Urinary bladder (tissue), 4 donors: ENCODE data around the gene ZMYM4. TPM values are rescaled to one million over a fixed set of nuclear protein-coding genes. Genes with fewer than 3 reads are reported as not detected.

Experiments used
- DNase-seq: peaks from one replicate; pipeline ENCODE4 v3.0.0-alpha.2; 2015; ENCODE audit errors: extremely low spot score
- H3K27ac ChIP-seq: one replicate; pipeline ENCODE4 v1.5.1; 2013; ENCODE audit warnings: low read depth, mild to moderate bottlenecking, moderate library complexity
- H3K36me3 ChIP-seq: one replicate; pipeline ENCODE4 v1.6.1; 2013; ENCODE audit warnings: mild to moderate bottlenecking, moderate library complexity; ENCODE audit not compliant: insufficient read depth
- H3K4me1 ChIP-seq: one replicate; pipeline ENCODE4 v1.6.1; 2013; ENCODE audit warnings: mild to moderate bottlenecking, moderate library complexity; ENCODE audit not compliant: insufficient read depth
- H3K4me3 ChIP-seq: one replicate; pipeline ENCODE4 v1.5.1; 2013; ENCODE audit warnings: low read depth, low read length
- WGBS: extraction: QIAGEN DNeasy Blood & Tissue Kit; methylation state at CpG from one replicate; pipeline ENCODE4 v1.1.7; 2013; 5-methylcytosine and 5-hydroxymethylcytosine counted together
- polyA plus RNA-seq: library from polyadenylated mRNA; stranded (reverse); fragments of 200-250 nt; gene quantifications from one replicate; pipeline ENCODE4 v1.2.3, GENCODE V29; 2013
- total RNA-seq: library from RNA; depleted of rRNA; stranded (reverse); fragments of >200 nt; gene quantifications from one replicate; pipeline ENCODE4 v1.2.3, GENCODE V29; 2014
- donor health status: healthy with polysubstance abuse.
- donor health status: healthy.

The ZMYM4 gene
- total and polyA plus RNA-seq, 2 donors = 14.1 to 75.3 TPM

DNA sequence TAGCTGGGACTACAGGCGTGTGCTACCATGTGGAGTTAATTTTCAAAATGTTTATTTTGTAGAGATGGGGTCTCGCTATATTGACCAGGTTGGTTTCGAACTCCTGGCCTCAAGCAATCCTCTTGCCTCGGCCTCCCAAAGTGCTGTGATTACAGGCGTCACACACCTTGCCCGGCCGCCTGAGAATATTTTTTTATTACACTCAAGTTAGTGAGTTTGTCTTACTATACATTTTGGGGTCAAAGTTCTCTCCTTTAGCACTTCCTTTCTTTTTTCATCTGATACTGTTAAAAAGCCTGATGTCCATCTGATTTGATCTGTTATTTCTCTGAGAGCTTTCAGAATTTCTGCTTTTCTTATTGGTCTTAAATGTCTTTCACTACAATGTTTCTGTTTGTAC lies 159.9 kb downstream of the ZMYM4 start:
- peaks cover 2% of the 10 kb centered on the region for H3K36me3 ChIP-seq
- no peak overlapping the region for H3K27ac ChIP-seq
- H3K4me1 ChIP-seq = no peaks in the 10 kb centered on the region
- 96% methylated on average over 7 of the region's 7 CpGs for WGBS
- H3K4me3 ChIP-seq = no peak overlapping the region
- no peak for DNase-seq

DNA sequence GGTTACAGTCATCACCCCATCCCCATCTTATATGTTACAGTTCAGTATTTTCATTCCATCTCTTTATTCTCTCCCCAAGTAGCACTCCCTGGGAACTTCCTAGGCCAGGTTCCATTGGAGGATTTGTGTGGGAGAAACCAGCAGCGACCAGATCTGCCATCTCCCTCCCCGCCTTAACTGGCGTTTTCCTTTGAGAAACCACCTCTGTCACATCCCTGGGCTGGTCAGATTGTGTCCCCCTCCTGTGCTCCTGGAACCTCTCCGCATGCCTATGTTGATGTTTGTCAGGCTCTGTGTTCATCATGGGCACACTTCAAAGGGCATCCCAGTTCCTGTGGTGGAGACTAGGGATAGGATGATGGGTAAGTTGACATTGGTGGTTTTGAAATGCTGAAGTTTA lies 162.3 kb downstream of the ZMYM4 start:
- no peaks in the 10 kb centered on the region for H3K4me1 ChIP-seq
- WGBS = 90% methylated on average over 4 of the region's 4 CpGs
- no peak overlapping the region for H3K4me3 ChIP-seq
- no peak overlapping the region for H3K27ac ChIP-seq
- H3K36me3 ChIP-seq = no peaks in the 10 kb centered on the region
- no peak for DNase-seq

GRCh38 chr1:35431173-35431599 lies 162.7 kb downstream of the ZMYM4 start:
- WGBS = 48% methylated on average over 7 of the region's 7 CpGs
- Histone ChIP-seq H3K4me3 (no peak overlapping the region), H3K4me1 (no peaks in the 10 kb centered on the region), H3K36me3 (no peaks in the 10 kb centered on the region), H3K27ac (no peak overlapping the region)
- peak; percentile 5 for DNase-seq

GRCh38 chr1:35432231-35432630 lies 163.7 kb downstream of the ZMYM4 start:
- 96% methylated on average over 10 of the region's 10 CpGs for WGBS
- DNase-seq = no peak
- Histone ChIP-seq H3K36me3 (no peaks in the 10 kb centered on the region), H3K4me1 (no peaks in the 10 kb centered on the region), H3K4me3 (no peak overlapping the region), H3K27ac (no peak overlapping the region)

GRCh38 chr1:35433714-35434113 lies 165.2 kb downstream of the ZMYM4 start:
- 90% methylated on average over 14 of the region's 15 CpGs for WGBS
- Histone ChIP-seq H3K4me1 (no peaks in the 10 kb centered on the region), H3K36me3 (no peaks in the 10 kb centered on the region), H3K27ac (no peak overlapping the region), H3K4me3 (no peak overlapping the region)
- no peak for DNase-seq

DNA sequence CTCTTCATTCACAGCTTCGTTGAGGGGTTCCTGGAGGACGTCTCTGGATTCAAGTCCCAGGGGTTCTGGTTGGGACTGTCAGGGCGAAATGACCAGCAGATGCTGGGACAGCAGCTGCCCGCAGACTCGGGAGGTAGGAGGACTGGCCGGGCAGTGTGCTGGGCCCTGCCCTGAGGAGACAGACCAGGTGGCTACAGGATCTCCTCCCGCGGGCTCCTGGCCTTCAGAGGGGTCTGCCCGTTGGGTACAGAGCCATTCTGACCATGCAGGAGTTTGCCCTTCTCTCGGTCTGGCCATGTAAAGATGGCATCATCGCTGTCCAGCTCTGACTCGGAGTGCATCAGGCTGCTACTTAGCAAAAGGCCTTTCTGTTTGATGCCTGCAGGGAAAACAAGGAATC lies 166.2 kb downstream of the ZMYM4 start:
- WGBS = 90% methylated on average over 12 of the region's 12 CpGs
- H3K4me3 ChIP-seq = no peak overlapping the region
- no peak for DNase-seq
- no peaks in the 10 kb centered on the region for H3K4me1 ChIP-seq
- no peaks in the 10 kb centered on the region for H3K36me3 ChIP-seq
- H3K27ac ChIP-seq = no peak overlapping the region

- H3K36me3 ChIP-seq = no peaks in the 10 kb centered on the region
- DNase-seq = no peak
- H3K27ac ChIP-seq = no peak overlapping the region
- 95% methylated on average over 10 of the region's 10 CpGs for WGBS
- H3K4me1 ChIP-seq = no peaks in the 10 kb centered on the region
- H3K4me3 ChIP-seq = no peak overlapping the region
Observed at GRCh38 chr1:35436078-35436477, 167.6 kb downstream of the ZMYM4 start.

DNA sequence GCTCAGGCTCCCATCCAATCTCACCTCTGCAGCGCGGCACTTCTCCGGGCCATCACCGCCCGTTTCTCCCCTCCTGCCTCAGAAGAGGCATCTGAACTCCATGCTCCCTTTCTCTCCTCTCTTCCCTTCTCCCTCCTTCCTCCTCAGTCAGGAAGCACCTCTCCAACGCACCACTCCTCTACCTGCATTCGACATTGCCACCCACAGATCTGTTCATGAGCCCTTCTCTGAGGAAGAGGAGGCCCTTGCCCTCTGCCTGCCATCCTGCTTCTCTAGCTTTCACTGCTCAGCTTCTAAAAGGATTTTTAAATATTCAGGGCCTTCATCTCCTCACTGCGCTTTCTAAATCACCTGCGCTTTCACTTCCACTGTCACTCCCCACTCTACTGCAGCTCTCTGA lies 168.7 kb downstream of the ZMYM4 start:
- Histone ChIP-seq H3K4me3 (no peak overlapping the region), H3K36me3 (no peaks in the 10 kb centered on the region), H3K4me1 (no peaks in the 10 kb centered on the region), H3K27ac (no peak overlapping the region)
- 95% methylated on average over 9 of the region's 9 CpGs for WGBS
- DNase-seq = no peak

DNA sequence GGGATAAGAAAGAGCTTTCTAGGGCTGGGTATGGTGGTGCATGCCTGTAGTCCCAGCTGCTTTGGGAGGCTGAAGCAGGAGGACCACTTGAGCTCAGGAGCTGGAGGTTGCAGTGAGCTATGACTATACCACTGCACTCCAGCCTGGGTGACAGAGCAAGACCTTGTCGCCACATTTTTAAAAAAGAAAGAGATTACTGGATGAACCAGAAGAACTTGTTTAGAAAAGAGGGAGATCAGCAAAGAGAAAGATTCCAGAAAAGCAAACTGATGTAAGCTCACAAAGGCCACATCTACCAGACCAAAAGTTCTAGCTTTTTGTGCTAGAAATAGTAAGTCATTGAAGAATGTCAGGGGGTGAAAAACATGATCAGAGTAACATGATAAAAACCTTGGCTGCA lies 171.1 kb downstream of the ZMYM4 start:
- Histone ChIP-seq H3K4me1 (no peaks in the 10 kb centered on the region), H3K27ac (no peak overlapping the region), H3K4me3 (no peak overlapping the region), H3K36me3 (no peaks in the 10 kb centered on the region)
- 89% methylated on average over 1 of the region's 1 CpG for WGBS
- DNase-seq = no peak

GRCh38 chr1:35441926-35442579 lies 173.5 kb downstream of the ZMYM4 start:
- 88% methylated on average over 8 of the region's 8 CpGs for WGBS
- Histone ChIP-seq H3K36me3 (no peaks in the 10 kb centered on the region), H3K4me1 (no peaks in the 10 kb centered on the region), H3K4me3 (no peak overlapping the region), H3K27ac (no peak overlapping the region)
- no peak for DNase-seq

DNA sequence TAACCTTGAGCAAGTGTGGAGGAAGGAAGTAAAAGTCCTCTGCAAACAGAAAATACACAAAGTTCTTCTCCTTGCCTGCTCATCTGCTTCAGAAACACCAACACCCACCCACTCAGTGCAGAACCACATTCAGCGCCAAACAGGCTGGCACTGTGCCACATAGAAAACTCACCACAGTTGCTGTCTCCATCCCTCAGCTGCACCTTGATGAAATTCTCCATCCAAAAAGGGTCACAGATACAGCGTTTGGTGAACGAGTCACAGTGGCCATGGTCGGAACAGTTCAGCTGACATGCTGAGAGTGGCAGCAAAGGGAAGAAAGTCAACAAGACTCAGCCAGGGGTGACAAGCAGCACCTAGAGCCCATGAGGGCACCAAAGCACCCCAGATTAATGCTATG lies 174.2 kb downstream of the ZMYM4 start:
- Histone ChIP-seq H3K36me3 (peaks cover under 1% of the 10 kb centered on the region), H3K4me3 (no peak overlapping the region), H3K4me1 (no peaks in the 10 kb centered on the region), H3K27ac (no peak overlapping the region)
- no peak for DNase-seq
- 79% methylated on average over 4 of the region's 4 CpGs for WGBS

GRCh38 chr1:35443768-35444518 lies 175.4 kb downstream of the ZMYM4 start:
- no peak for DNase-seq
- Histone ChIP-seq H3K27ac (no peak overlapping the region), H3K4me1 (no peaks in the 10 kb centered on the region), H3K4me3 (no peak overlapping the region), H3K36me3 (peaks cover 2% of the 10 kb centered on the region)
- WGBS = 78% methylated on average over 5 of the region's 5 CpGs

GRCh38 chr1:35444519-35444774 lies 175.9 kb downstream of the ZMYM4 start:
- no peaks in the 10 kb centered on the region for H3K4me1 ChIP-seq
- DNase-seq = no peak
- H3K27ac ChIP-seq = no peak overlapping the region
- H3K4me3 ChIP-seq = no peak overlapping the region
- peaks cover 2% of the 10 kb centered on the region for H3K36me3 ChIP-seq

GRCh38 chr1:35447278-35447677 lies 178.8 kb downstream of the ZMYM4 start:
- Histone ChIP-seq H3K27ac (no peak overlapping the region), H3K36me3 (peaks cover 2% of the 10 kb centered on the region), H3K4me3 (no peak overlapping the region), H3K4me1 (no peaks in the 10 kb centered on the region)
- no peak for DNase-seq
